Gastroesophageal sphincter (tissue), 3 donors: Measurements from ENCODE around the gene BBS12.

Experiments
- POLR2A ChIP-seq, 2 donors: fragments of 450-650 bp; IDR thresholded peaks; one replicate each; pipeline ENCODE4 v1.6.1; 2017; ENCODE audit warnings: antibody characterized with exemption in 2 of 2, mild to moderate bottlenecking in 2 of 2, moderate library complexity in 1 of 2
- POLR2AphosphoS5 ChIP-seq: sonication (generic); formaldehyde crosslinking; IDR thresholded peaks from one replicate; pipeline ENCODE4 v1.6.1; 2017; ENCODE audit warnings: antibody characterized with exemption
- TF ChIP-seq, protein P1 (sequence below), 4 experiments: fragments of 200-600 bp in 2 of 4; fragments of 450-650 bp in 2 of 4; sonication (generic) in 1 of 4; IDR thresholded peaks; one replicate each; pipeline ENCODE4 v1.5.1; 2017 to 2019; ENCODE audit warnings: antibody characterized with exemption in 4 of 4, mild to moderate bottlenecking in 2 of 4, moderate library complexity in 2 of 4

DNA sequence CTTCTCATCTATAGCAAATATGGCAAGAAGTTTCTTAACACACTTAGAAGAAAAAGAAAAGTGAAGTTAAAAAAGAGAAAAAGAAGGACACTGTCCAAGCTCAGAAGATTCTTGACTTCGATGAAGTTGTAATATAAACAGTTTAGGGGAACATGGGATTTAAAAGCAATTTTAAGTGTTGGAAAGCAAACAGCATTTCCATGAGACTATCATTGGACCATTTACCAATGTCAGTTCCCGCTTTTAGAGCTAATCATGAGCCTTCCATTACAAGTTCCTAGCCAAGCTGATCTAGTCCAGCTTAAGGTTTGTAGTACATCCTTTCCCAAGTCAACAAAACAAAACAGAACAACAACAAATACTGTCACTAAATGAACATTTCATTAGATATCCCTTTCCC lies 49.0 kb downstream of the BBS12 start:
- TF ChIP-seq, protein P1, sequence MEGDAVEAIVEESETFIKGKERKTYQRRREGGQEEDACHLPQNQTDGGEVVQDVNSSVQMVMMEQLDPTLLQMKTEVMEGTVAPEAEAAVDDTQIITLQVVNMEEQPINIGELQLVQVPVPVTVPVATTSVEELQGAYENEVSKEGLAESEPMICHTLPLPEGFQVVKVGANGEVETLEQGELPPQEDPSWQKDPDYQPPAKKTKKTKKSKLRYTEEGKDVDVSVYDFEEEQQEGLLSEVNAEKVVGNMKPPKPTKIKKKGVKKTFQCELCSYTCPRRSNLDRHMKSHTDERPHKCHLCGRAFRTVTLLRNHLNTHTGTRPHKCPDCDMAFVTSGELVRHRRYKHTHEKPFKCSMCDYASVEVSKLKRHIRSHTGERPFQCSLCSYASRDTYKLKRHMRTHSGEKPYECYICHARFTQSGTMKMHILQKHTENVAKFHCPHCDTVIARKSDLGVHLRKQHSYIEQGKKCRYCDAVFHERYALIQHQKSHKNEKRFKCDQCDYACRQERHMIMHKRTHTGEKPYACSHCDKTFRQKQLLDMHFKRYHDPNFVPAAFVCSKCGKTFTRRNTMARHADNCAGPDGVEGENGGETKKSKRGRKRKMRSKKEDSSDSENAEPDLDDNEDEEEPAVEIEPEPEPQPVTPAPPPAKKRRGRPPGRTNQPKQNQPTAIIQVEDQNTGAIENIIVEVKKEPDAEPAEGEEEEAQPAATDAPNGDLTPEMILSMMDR (IDR thresholded peaks at IDR 0.05): no peak
- peak; percentile 11 for TF ChIP-seq POLR2AphosphoS5
- no peak for TF ChIP-seq POLR2A (IDR thresholded peaks at IDR 0.05)
